HL-60 (cell line): ENCODE data around the gene LRRC32.

ENCODE experiments used
- CTCF ChIP-seq: IDR thresholded peaks from one replicate; pipeline ENCODE4 v1.5.1; 2011; ENCODE audit warnings: low read length, control low read depth, inconsistent platforms; ENCODE audit not compliant: insufficient read depth
- GABPA ChIP-seq: IDR thresholded peaks from 2 replicates; pipeline ENCODE4 v1.6.1; 2012; ENCODE audit warnings: low read depth
- POLR2AphosphoS5 ChIP-seq: IDR thresholded peaks from 2 replicates; pipeline ENCODE4 v1.6.1; 2012; ENCODE audit warnings: low read depth
- REST ChIP-seq: IDR thresholded peaks from 2 replicates; pipeline ENCODE4 v1.6.1; 2012; ENCODE audit warnings: low read depth; ENCODE audit not compliant: insufficient replicate concordance
- SPI1 ChIP-seq: IDR thresholded peaks from 2 replicates; pipeline ENCODE4 v1.6.1; 2012; ENCODE audit warnings: low read depth, mild to moderate bottlenecking, borderline replicate concordance

DNA sequence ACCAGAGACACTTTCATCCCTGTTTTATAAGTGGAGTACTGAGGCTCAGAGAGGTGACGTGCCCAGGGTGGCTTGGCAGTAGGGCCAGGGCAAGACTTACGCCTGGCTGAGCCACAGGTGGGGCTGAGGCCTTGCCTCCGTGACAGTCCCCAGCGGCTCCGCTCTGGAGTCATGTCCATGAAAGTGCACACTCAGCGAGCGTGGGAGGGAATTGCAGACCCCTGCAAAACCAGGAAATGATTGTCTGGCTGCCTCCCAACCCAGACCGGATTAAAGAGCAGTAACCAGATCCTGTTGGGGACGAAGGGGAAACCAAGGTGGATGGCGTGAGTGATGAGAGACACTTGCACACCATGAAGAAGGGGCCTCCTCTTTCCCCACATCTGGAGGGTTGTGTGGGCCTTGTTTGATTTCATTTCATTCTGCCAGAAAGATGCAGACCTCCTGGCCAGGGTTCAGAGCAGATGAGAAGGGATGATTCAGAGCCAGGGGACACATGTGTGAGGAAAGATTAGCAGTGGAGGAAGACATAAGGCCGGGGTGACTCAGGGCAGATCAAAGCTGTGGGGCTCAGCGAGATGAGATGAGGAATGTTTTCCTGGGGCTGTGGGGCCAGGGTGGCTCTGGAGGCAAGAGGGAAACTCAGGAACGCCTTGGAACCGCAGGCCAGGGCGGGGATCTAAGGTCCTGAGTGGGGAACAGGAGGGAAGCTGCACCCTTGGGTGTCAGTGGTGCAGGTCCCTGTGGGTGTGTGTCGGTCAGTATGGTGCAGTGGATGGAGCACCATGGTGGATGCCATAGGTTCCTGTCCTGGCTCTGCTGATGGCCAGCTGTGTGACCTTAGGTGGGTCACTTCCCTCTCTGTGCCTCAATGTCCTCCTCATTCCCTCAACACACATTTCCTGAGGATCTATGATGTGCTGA, 29.9 kb upstream of the LRRC32 start:
- TF ChIP-seq CTCF = no peak
- no peak for TF ChIP-seq POLR2AphosphoS5
- TF ChIP-seq GABPA = no peak
- TF ChIP-seq SPI1 = no peak
- TF ChIP-seq REST = no peak
